Stomach (tissue), 4 donors: ENCODE data around the gene TRMU.

Source experiments
- EP300 ChIP-seq: sonication (generic); formaldehyde crosslinking; IDR thresholded peaks from one replicate; pipeline ENCODE4 v1.6.1; 2017; ENCODE audit warnings: antibody characterized with exemption
- POLR2A ChIP-seq, 4 donors: fragments of 450-650 bp; IDR thresholded peaks; one replicate each; pipeline ENCODE4 v1.6.1; 2016; ENCODE audit warnings: antibody characterized with exemption in 4 of 4, control low read depth in 2 of 4, mild to moderate bottlenecking in 1 of 4, moderate library complexity in 1 of 4
- POLR2AphosphoS5 ChIP-seq, 3 donors: sonication (generic); formaldehyde crosslinking; IDR thresholded peaks; one replicate each; pipeline ENCODE4 v1.6.1; 2016; ENCODE audit warnings: antibody characterized with exemption in 3 of 3
- TF ChIP-seq, protein P1 (sequence below), 7 experiments: fragments of 450-650 bp in 4 of 7; fragments of 200-600 bp in 3 of 7; sonication (generic) in 3 of 7; IDR thresholded peaks; one replicate each; pipeline ENCODE4 v1.5.1; 2016 to 2019; ENCODE audit warnings: antibody characterized with exemption in 7 of 7, control low read depth in 2 of 7, mild to moderate bottlenecking in 1 of 7

DNA sequence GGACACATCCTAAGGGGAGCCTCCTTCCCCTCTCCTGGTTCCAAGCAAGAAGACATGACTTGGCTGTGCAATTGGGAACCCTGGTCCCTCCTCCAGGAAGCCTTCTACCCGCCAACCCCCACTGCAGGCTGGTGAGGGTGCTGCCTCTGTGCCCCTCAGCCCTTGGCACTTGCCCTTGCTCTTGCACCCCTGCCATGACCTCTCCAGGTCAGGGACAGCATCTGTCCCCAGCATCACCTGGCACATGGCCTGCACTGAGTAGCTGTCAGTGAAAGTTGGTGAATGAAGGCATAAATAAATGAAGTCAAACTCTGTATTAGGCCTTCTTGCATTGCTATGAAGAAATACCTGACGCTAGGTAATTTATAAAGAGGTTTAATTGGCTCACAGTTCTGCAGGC is 40.7 kb upstream of the TRMU start:
- TF ChIP-seq, protein P1, sequence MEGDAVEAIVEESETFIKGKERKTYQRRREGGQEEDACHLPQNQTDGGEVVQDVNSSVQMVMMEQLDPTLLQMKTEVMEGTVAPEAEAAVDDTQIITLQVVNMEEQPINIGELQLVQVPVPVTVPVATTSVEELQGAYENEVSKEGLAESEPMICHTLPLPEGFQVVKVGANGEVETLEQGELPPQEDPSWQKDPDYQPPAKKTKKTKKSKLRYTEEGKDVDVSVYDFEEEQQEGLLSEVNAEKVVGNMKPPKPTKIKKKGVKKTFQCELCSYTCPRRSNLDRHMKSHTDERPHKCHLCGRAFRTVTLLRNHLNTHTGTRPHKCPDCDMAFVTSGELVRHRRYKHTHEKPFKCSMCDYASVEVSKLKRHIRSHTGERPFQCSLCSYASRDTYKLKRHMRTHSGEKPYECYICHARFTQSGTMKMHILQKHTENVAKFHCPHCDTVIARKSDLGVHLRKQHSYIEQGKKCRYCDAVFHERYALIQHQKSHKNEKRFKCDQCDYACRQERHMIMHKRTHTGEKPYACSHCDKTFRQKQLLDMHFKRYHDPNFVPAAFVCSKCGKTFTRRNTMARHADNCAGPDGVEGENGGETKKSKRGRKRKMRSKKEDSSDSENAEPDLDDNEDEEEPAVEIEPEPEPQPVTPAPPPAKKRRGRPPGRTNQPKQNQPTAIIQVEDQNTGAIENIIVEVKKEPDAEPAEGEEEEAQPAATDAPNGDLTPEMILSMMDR (IDR thresholded peaks at IDR 0.05) = no peak
- TF ChIP-seq EP300 = no peak
- no peak for TF ChIP-seq POLR2AphosphoS5 (IDR thresholded peaks at IDR 0.05)
- TF ChIP-seq POLR2A (IDR thresholded peaks at IDR 0.05) = no peak
